22Rv1 (cell line): ENCODE results near the gene MCMBP.

Experiments
- ZFX ChIP-seq: fragments of 450-650 bp; IDR thresholded peaks from 2 replicates; pipeline ENCODE4 v1.6.1; 2017; ENCODE audit warnings: antibody characterized with exemption, borderline replicate concordance
- TF ChIP-seq, protein P1 (sequence below): fragments of 450-650 bp; IDR thresholded peaks from 2 replicates; pipeline ENCODE4 v1.5.1; 2017; ENCODE audit warnings: mild to moderate bottlenecking

DNA sequence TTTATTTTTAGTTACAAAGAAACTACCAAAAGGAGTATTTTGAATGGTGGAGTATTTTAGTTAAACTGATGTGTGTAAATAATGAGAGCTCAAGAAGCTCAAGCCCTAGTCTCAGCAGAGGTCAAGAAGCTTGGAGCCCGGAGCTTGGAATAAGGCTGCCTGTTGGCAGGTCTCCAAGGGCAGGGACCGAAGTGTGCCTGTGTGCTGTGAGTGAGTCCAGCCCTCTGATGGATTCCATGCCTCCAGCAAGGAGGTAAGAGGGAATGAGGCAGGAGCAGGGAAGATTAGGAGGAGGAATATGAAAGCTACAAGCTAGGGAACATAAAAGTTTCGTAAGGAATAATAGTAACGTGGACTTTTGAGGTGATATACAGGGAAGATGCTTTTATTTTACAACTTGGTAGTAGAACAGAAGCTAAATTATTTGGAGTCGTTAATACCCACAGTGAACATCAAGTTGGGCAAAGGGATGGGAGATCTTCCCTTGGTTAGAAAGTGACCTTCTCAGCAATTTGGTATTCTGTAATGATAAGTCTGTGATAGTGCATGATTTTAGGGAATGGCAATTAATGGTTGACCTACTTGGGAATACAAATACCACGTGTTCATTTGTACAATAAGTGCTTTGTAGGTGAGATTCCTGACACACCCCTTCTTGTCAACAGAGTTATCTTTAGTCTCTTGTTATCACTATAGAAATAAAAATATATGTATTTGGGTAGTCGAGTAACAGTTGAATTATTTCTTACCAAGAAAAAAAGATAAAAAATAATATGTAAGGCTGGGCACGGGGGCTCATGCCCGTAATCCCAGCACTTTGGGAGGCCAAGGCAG is 24.5 kb upstream of the MCMBP start:
- TF ChIP-seq, protein P1, sequence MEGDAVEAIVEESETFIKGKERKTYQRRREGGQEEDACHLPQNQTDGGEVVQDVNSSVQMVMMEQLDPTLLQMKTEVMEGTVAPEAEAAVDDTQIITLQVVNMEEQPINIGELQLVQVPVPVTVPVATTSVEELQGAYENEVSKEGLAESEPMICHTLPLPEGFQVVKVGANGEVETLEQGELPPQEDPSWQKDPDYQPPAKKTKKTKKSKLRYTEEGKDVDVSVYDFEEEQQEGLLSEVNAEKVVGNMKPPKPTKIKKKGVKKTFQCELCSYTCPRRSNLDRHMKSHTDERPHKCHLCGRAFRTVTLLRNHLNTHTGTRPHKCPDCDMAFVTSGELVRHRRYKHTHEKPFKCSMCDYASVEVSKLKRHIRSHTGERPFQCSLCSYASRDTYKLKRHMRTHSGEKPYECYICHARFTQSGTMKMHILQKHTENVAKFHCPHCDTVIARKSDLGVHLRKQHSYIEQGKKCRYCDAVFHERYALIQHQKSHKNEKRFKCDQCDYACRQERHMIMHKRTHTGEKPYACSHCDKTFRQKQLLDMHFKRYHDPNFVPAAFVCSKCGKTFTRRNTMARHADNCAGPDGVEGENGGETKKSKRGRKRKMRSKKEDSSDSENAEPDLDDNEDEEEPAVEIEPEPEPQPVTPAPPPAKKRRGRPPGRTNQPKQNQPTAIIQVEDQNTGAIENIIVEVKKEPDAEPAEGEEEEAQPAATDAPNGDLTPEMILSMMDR = no peak
- TF ChIP-seq ZFX = no peak
